ENCODE data around the gene MPHOSPH9. TPM values are rescaled to one million over a fixed set of nuclear protein-coding genes. Genes with fewer than 3 reads are reported as not detected.
A peak's percentile ranks its signal among the peaks of the same experiment; 100 is the strongest.

The MPHOSPH9 gene
- total RNA-seq, 4 donors from 2014 or later = 21.3 to 124 (median 75.1) TPM

- Histone ChIP-seq H3K4me3 (no peak overlapping the region), H3K4me1 (peaks cover 3 to 18% of the 10 kb centered on the region in 2 donors), H3K27me3 (no peaks in the 10 kb centered on the region), H3K36me3 (no peaks in the 10 kb centered on the region), H3K27ac (peak overlapping the region; percentile 71 to 76), H3K9me3 (no peaks in the 10 kb centered on the region)
- DNase-seq = no peak
- TF ChIP-seq CTCF (IDR thresholded peaks at IDR 0.05) (no peak), POLR2A (IDR thresholded peaks at IDR 0.05) (no peak)
- intact Hi-C loops (cut with DNase I; ENCODE audit: low total_unique reads) = no loop called here
These were observed 92.0 kb downstream of the MPHOSPH9 start for GRCh38 chr12:123140676-123141614.

- Histone ChIP-seq H3K9me3 (no peaks in the 10 kb centered on the region), H3K4me1 (peaks cover 3 to 18% of the 10 kb centered on the region in 2 donors), H3K4me3 (no peak overlapping the region), H3K36me3 (no peaks in the 10 kb centered on the region), H3K27me3 (no peaks in the 10 kb centered on the region), H3K27ac (peak overlapping the region; percentile 71 to 76)
- DNase-seq = peak in 1 of 2 donors; percentile 46
- no peak for TF ChIP-seq CTCF (IDR thresholded peaks at IDR 0.05)
- TF ChIP-seq POLR2A (IDR thresholded peaks at IDR 0.05) = no peak
- intact Hi-C loops (cut with DNase I; ENCODE audit: low total_unique reads) = no loop called here
These were observed 92.8 kb downstream of the MPHOSPH9 start for GRCh38 chr12:123139926-123140675.

DNA sequence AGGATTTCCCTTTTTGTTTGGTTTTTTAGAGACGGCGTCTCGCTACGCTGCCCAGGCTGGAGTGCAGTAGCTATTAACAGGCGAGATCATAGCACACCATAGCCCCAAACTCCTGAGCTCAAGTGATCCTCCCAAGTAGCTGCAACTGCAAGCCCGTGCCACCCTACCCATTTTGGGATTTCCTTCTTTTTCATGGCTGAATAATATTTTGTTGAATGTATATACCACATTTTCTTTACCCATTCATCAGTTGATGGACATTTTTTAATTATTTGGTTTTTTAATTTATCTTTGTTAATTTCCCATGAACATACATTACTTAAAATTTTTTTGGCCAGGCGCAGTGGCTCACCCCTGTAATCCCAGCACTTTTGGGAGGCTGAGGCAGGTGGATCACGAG lies 97.3 kb downstream of the MPHOSPH9 start:
- no peak overlapping the region for H3K27ac ChIP-seq
- no peak for DNase-seq
- H3K4me1 ChIP-seq = peaks cover 0 to 4% of the 10 kb centered on the region in 2 donors

GRCh38 chr12:123134826-123135225 lies 98.1 kb downstream of the MPHOSPH9 start:
- H3K36me3 ChIP-seq = no peaks in the 10 kb centered on the region
- no peak overlapping the region for H3K4me3 ChIP-seq
- H3K27ac ChIP-seq = no peak overlapping the region
- H3K9me3 ChIP-seq = no peaks in the 10 kb centered on the region
- no peak for DNase-seq
- intact Hi-C loops (cut with DNase I; ENCODE audit: low total_unique reads) = no loop called here
- no peaks in the 10 kb centered on the region for H3K4me1 ChIP-seq
- H3K27me3 ChIP-seq = no peaks in the 10 kb centered on the region
- no peak for TF ChIP-seq POLR2A (IDR thresholded peaks at IDR 0.05)
- no peak for TF ChIP-seq CTCF (IDR thresholded peaks at IDR 0.05)

More for the DNA sequence above, 97.3 kb downstream of the MPHOSPH9 start:
- intact Hi-C loops (cut with DNase I; ENCODE audit: low total_unique reads) = no loop called here
- H3K9me3 ChIP-seq = no peaks in the 10 kb centered on the region
- H3K4me3 ChIP-seq = no peak overlapping the region
- H3K36me3 ChIP-seq = no peaks in the 10 kb centered on the region
- no peak for TF ChIP-seq CTCF (IDR thresholded peaks at IDR 0.05)
- TF ChIP-seq POLR2A (IDR thresholded peaks at IDR 0.05) = no peak
- H3K27me3 ChIP-seq = no peaks in the 10 kb centered on the region

DNA sequence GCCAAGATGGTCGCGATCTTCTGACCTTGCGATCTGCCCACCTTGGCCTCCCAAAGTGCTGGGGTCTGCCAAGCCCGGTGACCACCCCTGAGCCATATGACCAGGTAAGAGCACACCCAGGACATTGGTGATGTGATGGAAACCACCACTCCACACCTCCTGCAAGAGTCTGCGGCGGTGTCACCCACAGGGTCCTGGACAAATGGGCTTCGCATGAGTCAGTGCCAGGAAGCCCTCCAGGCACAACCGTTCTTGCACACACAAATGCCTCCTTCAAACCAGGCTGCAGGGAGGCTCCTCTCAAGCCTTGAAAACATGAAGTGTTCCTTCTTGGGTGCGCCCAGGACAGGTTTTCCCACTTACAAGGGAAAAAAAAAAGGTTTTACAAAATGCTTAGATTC lies 98.7 kb downstream of the MPHOSPH9 start:
- H3K9me3 ChIP-seq = no peaks in the 10 kb centered on the region
- H3K4me1 ChIP-seq = no peaks in the 10 kb centered on the region
- H3K27me3 ChIP-seq = no peaks in the 10 kb centered on the region
- H3K4me3 ChIP-seq = no peak overlapping the region
- no peaks in the 10 kb centered on the region for H3K36me3 ChIP-seq
- no peak for TF ChIP-seq POLR2A (IDR thresholded peaks at IDR 0.05)
- TF ChIP-seq CTCF (IDR thresholded peaks at IDR 0.05) = no peak
- DNase-seq = no peak
- H3K27ac ChIP-seq = no peak overlapping the region
- intact Hi-C loops (cut with DNase I; ENCODE audit: low total_unique reads) = no loop called here

All from uterus (tissue), 4 donors.